Measurements from ENCODE around the gene MAGEB3.

GRCh38 chrX:30230395-30230794, at the start of gene MAGEB3:
- TF ChIP-seq CTCF (IDR thresholded peaks at IDR 0.05) = no peak
- no peak for TF ChIP-seq POLR2A (IDR thresholded peaks at IDR 0.05)

Measured in heart left ventricle (tissue), 13 donors.